A673 (cell line): ENCODE data around the gene SYTL4. TPM values are rescaled to one million over a fixed set of nuclear protein-coding genes. Genes with fewer than 3 reads are reported as not detected.

Experiments used
- BruUV-seq: library from RNA; stranded (reverse); fragments of 400-500 nt; replicated peaks from 2 replicates; lab custom pipeline; 2021; lab: Mats Ljungman, UMichigan
- CTCF ChIA-PET: fragments of 300-600 bp; sonication (Branson Sonifier 250); formaldehyde crosslinking; loops from one replicate; lab custom pipeline; 2022; ENCODE audit warnings: antibody characterized with exemption; lab: Charles Lee
- POLR2A ChIA-PET: fragments of 300-600 bp; sonication (Branson Sonifier 250); formaldehyde crosslinking; loops from one replicate; lab custom pipeline; 2022; ENCODE audit warnings: antibody characterized with exemption; ENCODE audit not compliant: low non-redundant PET; lab: Charles Lee
- DNase-seq: peaks from one replicate; pipeline ENCODE4 v3.0.0-alpha.2; 2015; ENCODE audit warnings: low spot score
- H3K27ac ChIP-seq: fragments of 200-600 bp; sonication (generic); 2 replicates; pipeline ENCODE4 v1.5.1; 2016; ENCODE audit warnings: mixed run types, low read depth, mild to moderate bottlenecking, mixed read lengths, antibody characterized with exemption, low read length; ENCODE audit not compliant: poor library complexity, severe bottlenecking
- H3K27me3 ChIP-seq: fragments of 200-600 bp; sonication (generic); replicated peaks from 2 replicates; pipeline ENCODE4 v1.6.1; 2017; ENCODE audit warnings: mixed run types, low read depth, mild to moderate bottlenecking, mixed read lengths, antibody characterized with exemption, low read length; ENCODE audit not compliant: insufficient read depth, poor library complexity
- H3K36me3 ChIP-seq: fragments of 200-600 bp; sonication (generic); 2 replicates; pipeline ENCODE4 v1.6.1; 2016; ENCODE audit warnings: mixed run types, mild to moderate bottlenecking, mixed read lengths, antibody characterized with exemption, low read length; ENCODE audit not compliant: insufficient read depth, poor library complexity, severe bottlenecking
- H3K4me1 ChIP-seq: fragments of 200-600 bp; sonication (generic); 2 replicates; pipeline ENCODE4 v1.6.1; 2017; ENCODE audit warnings: mixed run types, mild to moderate bottlenecking, mixed read lengths, antibody characterized with exemption, low read length; ENCODE audit not compliant: insufficient read depth, poor library complexity, severe bottlenecking
- H3K4me3 ChIP-seq: fragments of 200-600 bp; sonication (generic); 2 replicates; pipeline ENCODE4 v1.5.1; 2016; ENCODE audit warnings: low read depth, mixed run types, mild to moderate bottlenecking, mixed read lengths, low read length; ENCODE audit not compliant: poor library complexity, severe bottlenecking
- H3K9me3 ChIP-seq: fragments of 200-600 bp; sonication (generic); 2 replicates; pipeline ENCODE4 v1.6.1; 2016; ENCODE audit warnings: mixed run types, low read depth, mild to moderate bottlenecking, mixed read lengths, antibody characterized with exemption, low read length; ENCODE audit not compliant: poor library complexity, severe bottlenecking
- EZH2 ChIP-seq: fragments of 200-600 bp; sonication (generic); IDR thresholded peaks from 2 replicates; pipeline ENCODE4 v1.6.1; 2017; ENCODE audit warnings: borderline replicate concordance, low read depth, mild to moderate bottlenecking, mixed read lengths, antibody characterized with exemption, low read length; ENCODE audit not compliant: poor library complexity, severe bottlenecking
- intact Hi-C: fragments of 100-400 bp; cut with micrococcal nuclease; formaldehyde crosslinking; loops from one replicate; pipeline ENCODE4 v1.10.0; 2022; ENCODE audit not compliant: unreplicated experiment
- total RNA-seq: library from RNA; stranded (reverse); gene quantifications from 2 replicates; pipeline ENCODE4 v1.2.3, GENCODE V29; 2021
- TF ChIP-seq, protein P1 (sequence below): fragments of 300-800, 200-600 bp; sonication (generic); conservative IDR thresholded peaks from 2 replicates; pipeline ENCODE4 v1.5.1; 2017; ENCODE audit warnings: low read depth, mild to moderate bottlenecking, antibody characterized with exemption, low read length, moderate library complexity, mixed read lengths

The SYTL4 gene
- total RNA-seq, 1 experiment from 2014 or later, result 2.3 TPM

DNA sequence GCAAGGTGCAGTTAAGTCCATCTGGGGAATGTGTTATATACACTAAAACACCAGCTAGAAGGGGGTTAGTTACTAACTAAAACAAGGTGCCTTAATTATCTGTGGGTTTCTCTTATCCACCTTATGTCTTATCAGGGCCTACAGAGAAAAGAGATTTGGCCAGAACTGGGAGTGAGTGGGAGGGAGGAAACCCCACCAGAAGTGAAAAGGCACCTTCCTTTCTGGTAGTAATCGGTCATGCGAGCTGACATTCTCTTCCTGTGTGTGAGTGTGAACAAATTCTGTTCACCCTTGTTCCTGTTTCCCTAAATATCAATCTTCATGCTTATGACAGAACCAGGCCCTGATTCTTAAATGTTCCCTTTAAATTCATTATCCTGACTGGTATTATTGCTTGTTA, 44.4 kb downstream of the SYTL4 start:
- intact Hi-C loops, result no loop called here
- H3K4me3 ChIP-seq, result no peak overlapping the region
- no peaks in the 10 kb centered on the region for H3K9me3 ChIP-seq
- DNase-seq, result no peak
- ChIA-PET CTCF (interaction anchor here (1.9 kb wide), 1 partner anchor 81 kb away, joined by 9 read pairs; no protein-coding TSS in a partner anchor), POLR2A (no interaction called here)
- H3K4me1 ChIP-seq, result no peaks in the 10 kb centered on the region
- no peaks in the 10 kb centered on the region for H3K27me3 ChIP-seq
- H3K27ac ChIP-seq, result no peak overlapping the region
- TF ChIP-seq, protein P1, sequence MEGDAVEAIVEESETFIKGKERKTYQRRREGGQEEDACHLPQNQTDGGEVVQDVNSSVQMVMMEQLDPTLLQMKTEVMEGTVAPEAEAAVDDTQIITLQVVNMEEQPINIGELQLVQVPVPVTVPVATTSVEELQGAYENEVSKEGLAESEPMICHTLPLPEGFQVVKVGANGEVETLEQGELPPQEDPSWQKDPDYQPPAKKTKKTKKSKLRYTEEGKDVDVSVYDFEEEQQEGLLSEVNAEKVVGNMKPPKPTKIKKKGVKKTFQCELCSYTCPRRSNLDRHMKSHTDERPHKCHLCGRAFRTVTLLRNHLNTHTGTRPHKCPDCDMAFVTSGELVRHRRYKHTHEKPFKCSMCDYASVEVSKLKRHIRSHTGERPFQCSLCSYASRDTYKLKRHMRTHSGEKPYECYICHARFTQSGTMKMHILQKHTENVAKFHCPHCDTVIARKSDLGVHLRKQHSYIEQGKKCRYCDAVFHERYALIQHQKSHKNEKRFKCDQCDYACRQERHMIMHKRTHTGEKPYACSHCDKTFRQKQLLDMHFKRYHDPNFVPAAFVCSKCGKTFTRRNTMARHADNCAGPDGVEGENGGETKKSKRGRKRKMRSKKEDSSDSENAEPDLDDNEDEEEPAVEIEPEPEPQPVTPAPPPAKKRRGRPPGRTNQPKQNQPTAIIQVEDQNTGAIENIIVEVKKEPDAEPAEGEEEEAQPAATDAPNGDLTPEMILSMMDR, result no peak
- TF ChIP-seq EZH2, result no peak
- H3K36me3 ChIP-seq, result no peaks in the 10 kb centered on the region
- no TSS peak for BruUV-seq

DNA sequence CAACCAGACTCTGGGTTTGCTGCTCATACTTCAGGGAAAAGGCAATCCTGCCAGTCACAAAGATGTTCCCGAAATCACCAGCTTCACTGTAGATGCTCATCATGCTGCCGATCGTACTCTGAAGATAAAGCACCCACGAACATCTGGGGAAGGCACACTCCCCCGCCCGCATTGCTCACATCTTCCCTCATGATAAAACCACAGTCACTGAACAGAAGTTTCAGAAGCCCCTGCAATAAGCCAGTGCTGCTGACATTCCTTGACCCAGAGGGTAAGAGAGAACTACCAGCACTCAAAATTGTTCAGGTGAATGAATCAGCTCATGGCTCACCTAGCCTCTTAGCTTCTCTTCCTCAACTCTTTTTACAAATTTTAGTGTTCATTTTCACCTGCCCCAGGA, 44.8 kb downstream of the SYTL4 start:
- TF ChIP-seq EZH2, result no peak
- TF ChIP-seq, protein P1, result no peak
- H3K27ac ChIP-seq, result no peak overlapping the region
- CTCF ChIA-PET, result interaction anchor here (1.9 kb wide), 1 partner anchor 81 kb away, joined by 9 read pairs; no protein-coding TSS in a partner anchor
- H3K9me3 ChIP-seq, result no peaks in the 10 kb centered on the region
- no peaks in the 10 kb centered on the region for H3K4me1 ChIP-seq
- BruUV-seq, result no TSS peak
- H3K36me3 ChIP-seq, result no peaks in the 10 kb centered on the region
- no peak for DNase-seq
- no peaks in the 10 kb centered on the region for H3K27me3 ChIP-seq
- H3K4me3 ChIP-seq, result no peak overlapping the region
- intact Hi-C loops, result no loop called here
- POLR2A ChIA-PET, result no interaction called here

DNA sequence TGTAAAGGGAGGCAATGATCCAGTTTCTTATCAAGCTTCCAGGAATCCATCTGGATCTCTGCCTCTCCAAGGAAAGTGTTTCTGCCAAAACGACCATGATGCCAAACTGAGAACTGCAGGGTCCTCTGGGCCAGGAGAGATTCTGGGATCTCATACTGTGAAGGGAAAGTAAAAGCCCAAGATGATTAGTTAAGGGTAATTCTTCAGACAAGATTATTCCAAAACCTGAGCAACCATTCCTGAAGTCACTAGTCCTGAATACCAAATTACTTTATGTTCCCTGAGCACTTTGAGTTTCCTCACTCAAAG, 46.0 kb downstream of the SYTL4 start:
- no peaks in the 10 kb centered on the region for H3K9me3 ChIP-seq
- no peak overlapping the region for H3K27ac ChIP-seq
- H3K36me3 ChIP-seq, result no peaks in the 10 kb centered on the region
- ChIA-PET POLR2A (no interaction called here), CTCF (interaction anchor here (0.6 to 2.4 kb wide), 2 partner anchors 15 to 83 kb away, joined by 3 to 24 read pairs; no protein-coding TSS in a partner anchor)
- no TSS peak for BruUV-seq
- no peak for TF ChIP-seq EZH2
- TF ChIP-seq, protein P1, result peak; percentile 5; the same call in 1 of the 2 replicates
- H3K4me1 ChIP-seq, result no peaks in the 10 kb centered on the region
- intact Hi-C loops, result loop anchor here (1.0 kb wide), 1 partner anchor 82 kb away; no protein-coding TSS in a partner anchor
- H3K4me3 ChIP-seq, result no peak overlapping the region
- DNase-seq, result no peak
- H3K27me3 ChIP-seq, result no peaks in the 10 kb centered on the region
